ENCODE data around the gene PER2. TPM values are rescaled to one million over a fixed set of nuclear protein-coding genes. Genes with fewer than 3 reads are reported as not detected.

PER2 gene
- total and polyA plus RNA-seq, 9 of the 15 experiments (the other 6 are each of a cell fraction or from before 2014, with no cell fraction given) = 1.1 to 10.3 (median 2.9) TPM

- Histone ChIP-seq H3K4me3 (no peak overlapping the region), H3K79me2 (ENCODE audit: control insufficient read depth, insufficient read depth, low read length) (peaks cover 21% of the 10 kb centered on the region), H3K9me1 (ENCODE audit: control insufficient read depth, insufficient read depth, low read length) (no peaks in the 10 kb centered on the region), H3K9me3 (replicated peaks; ENCODE audit: control insufficient read depth, insufficient read depth, low read depth, low read length) (no peaks in the 10 kb centered on the region), H3K9ac (ENCODE audit: insufficient read depth in 1 of 2, low read depth in 2 of 2, low read length in 2 of 2) (no peak overlapping the region), H4K20me1 (replicated peaks; ENCODE audit: control insufficient read depth, insufficient read depth, low read length) (no peaks in the 10 kb centered on the region), H3K36me3 (ENCODE audit: control insufficient read depth, insufficient read depth, low read length) (peaks cover 16% of the 10 kb centered on the region; the same call in 1 of the 3 replicates), H3K4me2 (ENCODE audit: insufficient read depth, low read length) (no peak overlapping the region), H3K27ac (ENCODE audit: extremely low read depth, low read depth, low read length) (no peak overlapping the region), H3K4me1 (replicated peaks in 1 of 2; ENCODE audit: control insufficient read depth in 2 of 2, insufficient read depth in 2 of 2, low read length in 2 of 2) (peaks cover 0 to 20% of the 10 kb centered on the region in 2 experiments; a peak in 2 of 5 replicates), H3K27me3 (ENCODE audit: control insufficient read depth in 2 of 2, insufficient read depth in 2 of 2, low read length in 2 of 2) (no peaks in the 10 kb centered on the region), H2AFZ (ENCODE audit: low read depth, low read length) (no peak overlapping the region)
- BruUV-seq (replicated peaks) = no TSS peak
- CTCF ChIA-PET (ENCODE audit: low intra/inter-chr PET ratio) = no interaction called here
- FAIRE-seq (no peak), ATAC-seq (no peak), DNase-seq (ENCODE audit: extremely low read depth in 1 of 4, low spot score in 3 of 4) (no peak)
- 76% methylated on average over 10 of the region's 12 CpGs for WGBS (ENCODE audit: insufficient coverage, low coverage, missing lambda C conversion rate)
- POLR2A ChIA-PET = interaction anchor here (0.8 kb wide), 1 partner anchor 9 kb away, joined by 4 read pairs; no protein-coding TSS in a partner anchor
- in situ Hi-C loops (cut with MboI) (no loop called here), intact Hi-C loops (cut with micrococcal nuclease) (no loop called here)
- no peak for TF ChIP-seq ZNF384 (IDR thresholded peaks at IDR 0.05; ENCODE audit: low read depth, low read length)
- no peak for TF ChIP-seq NCOA4 (IDR thresholded peaks at IDR 0.05; ENCODE audit: partially characterized antibody)
- TF ChIP-seq PRDM10 (IDR thresholded peaks at IDR 0.05; ENCODE audit: partially characterized antibody) = no peak
- no peak for TF ChIP-seq THRA (IDR thresholded peaks at IDR 0.05)
- TF ChIP-seq, protein P1, sequence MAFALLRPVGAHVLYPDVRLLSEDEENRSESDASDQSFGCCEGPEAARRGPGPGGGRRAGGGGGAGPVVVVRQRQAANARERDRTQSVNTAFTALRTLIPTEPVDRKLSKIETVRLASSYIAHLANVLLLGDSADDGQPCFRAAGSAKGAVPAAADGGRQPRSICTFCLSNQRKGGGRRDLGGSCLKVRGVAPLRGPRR (CRISPR knock-in tag; IDR thresholded peaks at IDR 0.05) = no peak
Observed at GRCh38 chr2:238280083-238280825, 8.2 kb downstream of the PER2 start.

Data from K562 (cell line).